HEK293 (cell line): Measurements from ENCODE around the gene MAP7.

Experiments
- CTCF ChIA-PET: fragments of 350-600 bp; formaldehyde crosslinking; extraction: SDS; loops from one replicate; lab custom pipeline; 2021; ENCODE audit warnings: antibody characterized with exemption; lab: Yijun Ruan, JAX
- POLR2A ChIA-PET: fragments of 300-600 bp; formaldehyde crosslinking; extraction: SDS; loops from one replicate; lab custom pipeline; 2020; ENCODE audit warnings: antibody characterized with exemption, inconsistent platforms; lab: Yijun Ruan, JAX
- H3K27ac ChIP-seq: fragments of 200-500 bp; sonication (Bioruptor generic); 2 replicates; pipeline ENCODE4 v1.5.1; 2014; ENCODE audit warnings: low read depth, low read length, control low read depth, inconsistent platforms; ENCODE audit errors: extremely low read depth
- H3K36me3 ChIP-seq, 2 experiments: fragments of 200-500 bp in 1 of 2; sonication (Bioruptor generic) in 1 of 2; 1 replicate in 1 of 2; 2 replicates in 1 of 2; pipeline ENCODE4 v1.5.1; 2014 to 2017; ENCODE audit warnings: inconsistent platforms in 2 of 2, low read length in 2 of 2; ENCODE audit not compliant: control insufficient read depth in 2 of 2, insufficient read depth in 1 of 2
- H3K4me1 ChIP-seq: fragments of 200-500 bp; sonication (Bioruptor generic); 2 replicates; pipeline ENCODE4 v1.5.1; 2014; ENCODE audit warnings: mild to moderate bottlenecking, low read length, inconsistent platforms; ENCODE audit not compliant: control insufficient read depth, insufficient read depth
- H3K4me3 ChIP-seq: 2 replicates; pipeline ENCODE4 v1.5.1; 2011; ENCODE audit warnings: low read depth, mild to moderate bottlenecking, control low read depth, low read length, moderate library complexity
- H3K9me3 ChIP-seq: fragments of 200-500 bp; sonication (Bioruptor generic); 2 replicates; pipeline ENCODE4 v1.5.1; 2014; ENCODE audit warnings: low read depth, low read length, inconsistent platforms; ENCODE audit not compliant: control insufficient read depth, insufficient read depth
- HOXC10 ChIP-seq: sonication (generic); formaldehyde crosslinking; IDR thresholded peaks from 2 replicates; pipeline ENCODE4 v1.8.1; 2023; ENCODE audit warnings: mild to moderate bottlenecking, missing genetic modification reagents
- KLF9 ChIP-seq: fragments of 450-650 bp; formaldehyde crosslinking; IDR thresholded peaks from 2 replicates; pipeline ENCODE4 v1.5.1; 2016; ENCODE audit warnings: missing biosample characterization, missing genetic modification characterization, low read depth
- OVOL3 ChIP-seq: fragments of 450-650 bp; formaldehyde crosslinking; IDR thresholded peaks from 2 replicates; pipeline ENCODE4 v1.5.1; 2016; ENCODE audit warnings: missing biosample characterization, missing genetic modification characterization
- PBX3 ChIP-seq: sonication (generic); formaldehyde crosslinking; IDR thresholded peaks from 2 replicates; pipeline ENCODE4 v1.8.1; 2022; ENCODE audit warnings: mild to moderate bottlenecking, moderate library complexity, missing genetic modification reagents
- SALL2 ChIP-seq: fragments of 450-650 bp; formaldehyde crosslinking; IDR thresholded peaks from 2 replicates; pipeline ENCODE4 v1.5.0; 2017; ENCODE audit warnings: missing biosample characterization, mild to moderate bottlenecking, missing genetic modification characterization, borderline replicate concordance
- SP2 ChIP-seq: fragments of 450-650 bp; formaldehyde crosslinking; IDR thresholded peaks from 2 replicates; pipeline ENCODE4 v1.5.1; 2016; ENCODE audit warnings: missing biosample characterization, missing genetic modification characterization
- ZBTB1 ChIP-seq: fragments of 450-650 bp; formaldehyde crosslinking; IDR thresholded peaks from 2 replicates; pipeline ENCODE4 v1.5.1; 2016; ENCODE audit warnings: missing biosample characterization, missing genetic modification characterization
- ZBTB17 ChIP-seq: fragments of 450-650 bp; formaldehyde crosslinking; IDR thresholded peaks from 2 replicates; pipeline ENCODE4 v1.5.1; 2016; ENCODE audit warnings: missing biosample characterization, missing genetic modification characterization
- ZBTB44 ChIP-seq: fragments of 450-650 bp; IDR thresholded peaks from 2 replicates; pipeline ENCODE4 v1.5.1; 2018; ENCODE audit warnings: missing biosample characterization, mild to moderate bottlenecking, missing genetic modification characterization
- ZFP41 ChIP-seq: fragments of 450-650 bp; formaldehyde crosslinking; IDR thresholded peaks from 2 replicates; pipeline ENCODE4 v1.5.1; 2016; ENCODE audit warnings: missing biosample characterization, missing genetic modification characterization, borderline replicate concordance
- ZNF280D ChIP-seq: fragments of 450-650 bp; formaldehyde crosslinking; IDR thresholded peaks from 2 replicates; pipeline ENCODE4 v1.5.1; 2016; ENCODE audit warnings: missing biosample characterization, missing genetic modification characterization
- ZNF324 ChIP-seq: fragments of 450-650 bp; formaldehyde crosslinking; IDR thresholded peaks from 2 replicates; pipeline ENCODE4 v1.5.1; 2016; ENCODE audit warnings: missing biosample characterization, missing genetic modification characterization
- ZNF335 ChIP-seq: fragments of 450-650 bp; formaldehyde crosslinking; conservative IDR thresholded peaks from 2 replicates; pipeline ENCODE4 v1.5.1; 2016; ENCODE audit warnings: missing biosample characterization, missing genetic modification characterization
- ZNF341 ChIP-seq: fragments of 450-650 bp; formaldehyde crosslinking; IDR thresholded peaks from 2 replicates; pipeline ENCODE4; 2016; ENCODE audit warnings: low read depth, missing biosample characterization, missing genetic modification characterization
- ZNF48 ChIP-seq: fragments of 450-650 bp; formaldehyde crosslinking; IDR thresholded peaks from 2 replicates; pipeline ENCODE4 v1.5.1; 2016; ENCODE audit warnings: missing biosample characterization, missing genetic modification characterization
- ZNF521 ChIP-seq: fragments of 450-650 bp; formaldehyde crosslinking; IDR thresholded peaks from 2 replicates; pipeline ENCODE4 v1.5.1; 2017; ENCODE audit warnings: missing biosample characterization, mild to moderate bottlenecking, missing genetic modification characterization
- ZNF626 ChIP-seq: fragments of 450-650 bp; sonication (Bioruptor Pico); formaldehyde crosslinking; IDR thresholded peaks from 2 replicates; pipeline ENCODE4 v1.5.1; 2018; ENCODE audit warnings: missing biosample characterization, missing genetic modification characterization, inconsistent platforms
- ZNF701 ChIP-seq: fragments of 450-650 bp; formaldehyde crosslinking; IDR thresholded peaks from 2 replicates; pipeline ENCODE4 v1.5.1; 2016; ENCODE audit warnings: missing biosample characterization, missing genetic modification characterization
- ZNF76 ChIP-seq: fragments of 450-650 bp; formaldehyde crosslinking; IDR thresholded peaks from 2 replicates; pipeline ENCODE4; 2016; ENCODE audit warnings: low read depth, missing biosample characterization, missing genetic modification characterization, borderline replicate concordance
- TF ChIP-seq, protein P1 (sequence below): fragments of 450-650 bp; formaldehyde crosslinking; conservative IDR thresholded peaks from 2 replicates; pipeline ENCODE4 v1.5.1; 2016; ENCODE audit warnings: low read depth, missing biosample characterization, missing genetic modification characterization
- TF ChIP-seq, protein P2 (sequence below): fragments of 450-650 bp; formaldehyde crosslinking; IDR thresholded peaks from 2 replicates; pipeline ENCODE4 v1.5.1; 2016; ENCODE audit warnings: missing biosample characterization, missing genetic modification characterization, low read depth

Gene MAP7

DNA sequence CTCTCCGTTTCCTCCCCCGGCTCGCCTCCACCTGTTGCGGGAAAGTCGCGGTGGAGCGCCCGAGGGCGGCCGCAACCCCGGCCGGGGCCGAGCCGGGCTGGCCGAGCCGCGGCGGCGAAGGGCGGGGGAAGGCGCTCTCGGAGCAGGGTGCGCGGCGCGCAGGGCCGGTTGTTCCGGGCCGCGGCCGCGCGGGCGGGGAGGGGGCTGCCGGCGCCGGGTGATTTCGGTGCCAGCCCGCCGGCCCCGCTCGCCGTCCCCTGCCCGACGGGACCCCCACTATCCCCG, 235 bp downstream of the MAP7 start:
- peak overlapping the region; percentile 82; the same call in 1 of the 2 replicates for H3K27ac ChIP-seq

GRCh38 chr6:136549300-136550044, 750 bp downstream of the MAP7 start:
- no peaks in the 10 kb centered on the region for H3K9me3 ChIP-seq
- peak overlapping the region; percentile 90 for H3K4me3 ChIP-seq
- ChIA-PET POLR2A (interaction anchor here (0.5 to 1.9 kb wide), 7 partner anchors 10 to 319 kb away, joined by 3 to 15 read pairs (median 4); partner anchors contain the start of genes BCLAF1 and MTFR2), CTCF (interaction anchor here (0.5 to 3.2 kb wide), 41 partner anchors 7 to 1715 kb away, joined by 3 to 31 read pairs (median 3); partner anchors contain the start of genes BCLAF1 and MAP3K5)
- H3K4me1 ChIP-seq: peaks cover 10% of the 10 kb centered on the region
- peak overlapping the region; percentile 82; the same call in 1 of the 2 replicates for H3K27ac ChIP-seq
- no peaks in the 10 kb centered on the region for H3K36me3 ChIP-seq
- TF ChIP-seq ZNF48 (no peak), ZNF341 (tag by site-specific recombination) (no peak), KLF9 (tag by site-specific recombination) (peak; percentile 36; the same call in 1 of the 2 replicates), ZBTB17 (tag by site-specific recombination) (peak; percentile 94)
- TF ChIP-seq, protein P1, sequence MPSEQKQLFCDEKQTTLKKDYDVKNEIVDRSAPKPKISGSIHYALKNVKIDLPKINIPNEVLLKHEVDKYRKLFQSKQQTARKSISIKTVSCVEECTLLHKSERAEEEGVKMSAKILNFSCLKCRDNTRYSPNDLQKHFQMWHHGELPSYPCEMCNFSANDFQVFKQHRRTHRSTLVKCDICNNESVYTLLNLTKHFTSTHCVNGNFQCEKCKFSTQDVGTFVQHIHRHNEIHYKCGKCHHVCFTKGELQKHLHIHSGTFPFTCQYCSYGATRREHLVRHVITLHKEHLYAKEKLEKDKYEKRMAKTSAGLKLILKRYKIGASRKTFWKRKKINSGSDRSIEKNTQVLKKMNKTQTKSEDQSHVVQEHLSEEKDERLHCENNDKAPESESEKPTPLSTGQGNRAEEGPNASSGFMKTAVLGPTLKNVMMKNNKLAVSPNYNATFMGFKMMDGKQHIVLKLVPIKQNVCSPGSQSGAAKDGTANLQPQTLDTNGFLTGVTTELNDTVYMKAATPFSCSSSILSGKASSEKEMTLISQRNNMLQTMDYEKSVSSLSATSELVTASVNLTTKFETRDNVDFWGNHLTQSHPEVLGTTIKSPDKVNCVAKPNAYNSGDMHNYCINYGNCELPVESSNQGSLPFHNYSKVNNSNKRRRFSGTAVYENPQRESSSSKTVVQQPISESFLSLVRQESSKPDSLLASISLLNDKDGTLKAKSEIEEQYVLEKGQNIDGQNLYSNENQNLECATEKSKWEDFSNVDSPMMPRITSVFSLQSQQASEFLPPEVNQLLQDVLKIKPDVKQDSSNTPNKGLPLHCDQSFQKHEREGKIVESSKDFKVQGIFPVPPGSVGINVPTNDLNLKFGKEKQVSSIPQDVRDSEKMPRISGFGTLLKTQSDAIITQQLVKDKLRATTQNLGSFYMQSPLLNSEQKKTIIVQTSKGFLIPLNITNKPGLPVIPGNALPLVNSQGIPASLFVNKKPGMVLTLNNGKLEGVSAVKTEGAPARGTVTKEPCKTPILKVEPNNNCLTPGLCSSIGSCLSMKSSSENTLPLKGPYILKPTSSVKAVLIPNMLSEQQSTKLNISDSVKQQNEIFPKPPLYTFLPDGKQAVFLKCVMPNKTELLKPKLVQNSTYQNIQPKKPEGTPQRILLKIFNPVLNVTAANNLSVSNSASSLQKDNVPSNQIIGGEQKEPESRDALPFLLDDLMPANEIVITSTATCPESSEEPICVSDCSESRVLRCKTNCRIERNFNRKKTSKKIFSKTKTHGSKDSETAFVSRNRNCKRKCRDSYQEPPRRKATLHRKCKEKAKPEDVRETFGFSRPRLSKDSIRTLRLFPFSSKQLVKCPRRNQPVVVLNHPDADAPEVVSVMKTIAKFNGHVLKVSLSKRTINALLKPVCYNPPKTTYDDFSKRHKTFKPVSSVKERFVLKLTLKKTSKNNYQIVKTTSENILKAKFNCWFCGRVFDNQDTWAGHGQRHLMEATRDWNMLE (tag by site-specific recombination): no peak
- TF ChIP-seq, protein P2, sequence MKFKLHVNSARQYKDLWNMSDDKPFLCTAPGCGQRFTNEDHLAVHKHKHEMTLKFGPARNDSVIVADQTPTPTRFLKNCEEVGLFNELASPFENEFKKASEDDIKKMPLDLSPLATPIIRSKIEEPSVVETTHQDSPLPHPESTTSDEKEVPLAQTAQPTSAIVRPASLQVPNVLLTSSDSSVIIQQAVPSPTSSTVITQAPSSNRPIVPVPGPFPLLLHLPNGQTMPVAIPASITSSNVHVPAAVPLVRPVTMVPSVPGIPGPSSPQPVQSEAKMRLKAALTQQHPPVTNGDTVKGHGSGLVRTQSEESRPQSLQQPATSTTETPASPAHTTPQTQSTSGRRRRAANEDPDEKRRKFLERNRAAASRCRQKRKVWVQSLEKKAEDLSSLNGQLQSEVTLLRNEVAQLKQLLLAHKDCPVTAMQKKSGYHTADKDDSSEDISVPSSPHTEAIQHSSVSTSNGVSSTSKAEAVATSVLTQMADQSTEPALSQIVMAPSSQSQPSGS (tag by site-specific recombination): no peak

More for the DNA sequence above, 235 bp downstream of the MAP7 start:
- H3K36me3 ChIP-seq: no peaks in the 10 kb centered on the region
- ChIA-PET CTCF (interaction anchor here (0.5 to 3.2 kb wide), 35 partner anchors 8 to 1715 kb away, joined by 3 to 31 read pairs (median 3); partner anchors contain the start of genes BCLAF1 and MAP3K5), POLR2A (interaction anchor here (0.9 to 1.9 kb wide), 5 partner anchors 10 to 300 kb away, joined by 3 to 15 read pairs (median 4); partner anchors contain the start of genes BCLAF1 and MTFR2)
- peaks cover 10% of the 10 kb centered on the region for H3K4me1 ChIP-seq
- TF ChIP-seq PBX3 (CRISPR knock-in tag): no peak
- no peak for TF ChIP-seq ZNF626 (tag by site-specific recombination)
- TF ChIP-seq ZBTB1 (tag by site-specific recombination): no peak
- TF ChIP-seq ZNF521 (tag by site-specific recombination): no peak
- no peak for TF ChIP-seq OVOL3 (tag by site-specific recombination)
- no peak for TF ChIP-seq ZNF280D (tag by site-specific recombination)
- TF ChIP-seq ZNF701 (tag by site-specific recombination): no peak
- no peak for TF ChIP-seq ZNF335 (tag by site-specific recombination)
- TF ChIP-seq ZFP41 (tag by site-specific recombination): no peak
- TF ChIP-seq HOXC10 (CRISPR knock-in tag): no peak; the same call in 1 of the 2 replicates
- TF ChIP-seq SP2 (tag by site-specific recombination): no peak
- no peak for TF ChIP-seq ZNF76 (tag by site-specific recombination)
- TF ChIP-seq ZBTB44 (tag by site-specific recombination): no peak
- TF ChIP-seq SALL2 (tag by site-specific recombination): no peak
- no peak for TF ChIP-seq ZNF324 (tag by site-specific recombination)
- H3K9me3 ChIP-seq: no peaks in the 10 kb centered on the region
- H3K4me3 ChIP-seq: peak overlapping the region; percentile 90
